B cell (primary cell): ENCODE results near the gene NBPF3. TPM values are rescaled to one million over a fixed set of nuclear protein-coding genes. Genes with fewer than 3 reads are reported as not detected.

Source experiments
- ATAC-seq: fragments of 200-7000 bp; cut with Tn5 transposase; one replicate; pipeline ENCODE4 v1.10.0; 2021; ENCODE audit warnings: low read depth, mild to moderate bottlenecking, moderate number of reproducible peaks, moderate library complexity
- CTCF ChIA-PET: fragments of 350-600 bp; sonication (Branson Sonifier 250); formaldehyde crosslinking; loops from one replicate; lab custom pipeline; 2021; ENCODE audit warnings: antibody characterized with exemption, inconsistent platforms; lab: Charles Lee
- POLR2A ChIA-PET: fragments of 350-600 bp; sonication (Branson Sonifier 250); formaldehyde crosslinking; loops from one replicate; lab custom pipeline; 2021; ENCODE audit warnings: antibody characterized with exemption; lab: Charles Lee
- DNase-seq: peaks from one replicate; pipeline ENCODE4 v3.0.0; 2013
- H2AFZ ChIP-seq: 2 replicates; pipeline ENCODE4 v1.6.1; 2012; ENCODE audit warnings: mild to moderate bottlenecking, low read depth, low read length; ENCODE audit not compliant: insufficient read depth, poor library complexity, severe bottlenecking
- H3K27ac ChIP-seq, 2 donors: 1 replicate in 1 of 2; 2 replicates in 1 of 2; pipeline ENCODE4 v1.5.1; 2012 to 2013; ENCODE audit warnings: low read length in 2 of 2, mild to moderate bottlenecking in 2 of 2, moderate library complexity in 1 of 2
- H3K27me3 ChIP-seq, 4 experiments: fragments of 200-600 bp in 1 of 4; sonication (generic) in 1 of 4; replicated peaks in 1 of 4; 1 replicate in 2 of 4; 2 replicates in 2 of 4; pipeline versions ENCODE4 v1.6.1 to v1.7.0; 2013 to 2016; ENCODE audit warnings: low read length in 3 of 4, mild to moderate bottlenecking in 2 of 4, mixed read lengths in 1 of 4, moderate library complexity in 1 of 4; ENCODE audit not compliant: insufficient read depth in 4 of 4, control insufficient read depth in 3 of 4; ENCODE audit errors: control extremely low read depth in 1 of 4
- H3K36me3 ChIP-seq, 2 experiments: replicated peaks in 1 of 2; 1 replicate in 1 of 2; 2 replicates in 1 of 2; pipeline versions ENCODE4 v1.6.1 to v1.7.1; 2013; ENCODE audit warnings: low read length in 1 of 2; ENCODE audit not compliant: insufficient read depth in 2 of 2, control insufficient read depth in 1 of 2; ENCODE audit errors: control extremely low read depth in 1 of 2, extremely low read depth in 1 of 2
- H3K4me1 ChIP-seq, 2 donors: fragments of 200-600 bp in 1 of 2; sonication (generic) in 1 of 2; 1 replicate in 1 of 2; 2 replicates in 1 of 2; pipeline versions ENCODE4 v1.5.1 to v1.6.1; 2013 to 2017; ENCODE audit warnings: low read length in 2 of 2; ENCODE audit not compliant: control insufficient read depth in 2 of 2, insufficient read depth in 2 of 2
- H3K4me2 ChIP-seq: replicated peaks from 2 replicates; pipeline ENCODE3; 2012; ENCODE audit warnings: mild to moderate bottlenecking, low read depth, low read length; ENCODE audit not compliant: poor library complexity, severe bottlenecking
- H3K4me3 ChIP-seq, 5 experiments: fragments of 200-600 bp in 1 of 5; sonication (generic) in 1 of 5; 1 replicate in 3 of 5; 2 replicates in 2 of 5; pipeline versions ENCODE4 v1.5.1 to v1.7.0; 2011 to 2016; ENCODE audit warnings: low read length in 4 of 5, mild to moderate bottlenecking in 4 of 5, low read depth in 2 of 5, control low read depth in 1 of 5, moderate library complexity in 1 of 5; ENCODE audit not compliant: insufficient read depth in 1 of 5; ENCODE audit errors: control extremely low read depth in 1 of 5, extremely low read depth in 1 of 5
- H3K79me2 ChIP-seq: fragments of 200-600 bp; sonication (generic); one replicate; pipeline ENCODE4 v1.6.0; 2016; ENCODE audit warnings: low read length; ENCODE audit not compliant: control insufficient read depth, insufficient read depth
- H3K9ac ChIP-seq: fragments of 200-600 bp; sonication (generic); 2 replicates; pipeline ENCODE4 v1.6.1; 2017; ENCODE audit warnings: mild to moderate bottlenecking, low read length, moderate library complexity
- H3K9me3 ChIP-seq, 3 donors: one replicate each; pipeline versions ENCODE4 v1.6.1 to v1.7.1; 2013; ENCODE audit warnings: low read length in 2 of 3; ENCODE audit not compliant: control insufficient read depth in 2 of 3, insufficient read depth in 1 of 3; ENCODE audit errors: control extremely low read depth in 1 of 3
- H4K20me1 ChIP-seq: 2 replicates; pipeline ENCODE4 v1.6.0; 2012; ENCODE audit warnings: mild to moderate bottlenecking, low read length; ENCODE audit not compliant: insufficient read depth, control insufficient read depth, poor library complexity, severe bottlenecking
- H3K27ac Mint-ChIP-seq: one replicate; pipeline ENCODE4 v1.8.0; 2021; ENCODE audit warnings: mixed read lengths
- H3K27me3 Mint-ChIP-seq: one replicate; pipeline ENCODE4 v1.8.0; 2021; ENCODE audit warnings: mixed read lengths
- H3K4me1 Mint-ChIP-seq: one replicate; pipeline ENCODE4 v1.8.0; 2021; ENCODE audit warnings: mixed read lengths
- H3K4me3 Mint-ChIP-seq: one replicate; pipeline ENCODE4 v1.8.0; 2021; ENCODE audit warnings: mixed read lengths
- H3K9me3 Mint-ChIP-seq: one replicate; pipeline ENCODE4 v1.8.0; 2022; ENCODE audit warnings: mixed read lengths; ENCODE audit not compliant: insufficient read depth
- CTCF ChIP-seq: fragments of 200-600 bp; IDR thresholded peaks from one replicate; pipeline ENCODE4 v1.8.0; 2022; ENCODE audit warnings: antibody characterized with exemption, mild to moderate bottlenecking
- EZH2 ChIP-seq: IDR thresholded peaks from 2 replicates; pipeline ENCODE4 v1.6.1; 2012; ENCODE audit warnings: borderline replicate concordance, low read depth, mild to moderate bottlenecking, moderate library complexity, low read length; ENCODE audit not compliant: insufficient read depth, poor library complexity, severe bottlenecking
- WGBS: methylation state at CpG from one replicate; pipeline ENCODE4 v1.1.5; 2013; ENCODE audit warnings: missing lambda C conversion rate; ENCODE audit not compliant: insufficient coverage; 5-methylcytosine and 5-hydroxymethylcytosine counted together
- intact Hi-C: fragments of 100-400 bp; cut with micrococcal nuclease; formaldehyde crosslinking; loops from one replicate; pipeline ENCODE4 v1.10.0; 2022
- polyA plus RNA-seq: library from polyadenylated mRNA; depleted of rRNA; stranded (reverse); fragments of >200 nt; gene quantifications from 2 replicates; pipeline ENCODE4 v1.2.3, GENCODE V29; 2012
- total RNA-seq, 2 donors: library from RNA; stranded (reverse); fragments of 120-200 nt in 1 of 2; gene quantifications; 1 replicate in 1 of 2; 2 replicates in 1 of 2; pipeline versions ENCODE4 v1.2.3 to v1.2.4, GENCODE V29; 2013 to 2022

NBPF3 gene
- total and polyA plus RNA-seq, 2 donors (not counting 1 experiment from before 2014, with no cell fraction given), result 2.0 to 4.2 TPM

- TF ChIP-seq CTCF (no peak), EZH2 (no peak)
- peaks cover 26% of the 10 kb centered on the region for H3K4me1 Mint-ChIP-seq
- Histone ChIP-seq H4K20me1 (no peaks in the 10 kb centered on the region), H3K4me3 (peak within 1 kb of the TSS; percentile 13 to 67 (median 47)), H3K79me2 (no peaks in the 10 kb centered on the region), H3K9ac (peak within 1 kb of the TSS; percentile 51), H3K9me3 (peaks cover 0 to 19% (median 0%) of the 10 kb centered on the region in 3 donors), H3K27ac (no peak within 1 kb of the TSS), H3K4me2 (peak within 1 kb of the TSS; percentile 86), H3K27me3 (peaks cover 0 to 39% (median 9%) of the 10 kb centered on the region in 4 experiments), H2AFZ (peak within 1 kb of the TSS; percentile 85), H3K36me3 (no peaks in the 10 kb centered on the region), H3K4me1 (peaks cover 30 to 40% of the 10 kb centered on the region in 2 donors)
- DNase-seq (peak; percentile 50), ATAC-seq (no peak)
- 7% methylated on average over 67 of the region's 67 CpGs for WGBS
- ChIA-PET CTCF (interaction anchor here (1.0 to 12.1 kb wide), 9 partner anchors 10 to 456 kb away, joined by 3 to 186 read pairs (median 4); no protein-coding TSS in a partner anchor), POLR2A (no interaction called here)
- H3K4me3 Mint-ChIP-seq, result peak within 1 kb of the TSS; percentile 82
- peaks cover 29% of the 10 kb centered on the region for H3K27me3 Mint-ChIP-seq
- H3K9me3 Mint-ChIP-seq, result no peaks in the 10 kb centered on the region
- intact Hi-C loops, result loop anchor here (1.0 to 10.0 kb wide), 6 partner anchors 9 to 515 kb away; no protein-coding TSS in a partner anchor
- peak within 1 kb of the TSS; percentile 22 for H3K27ac Mint-ChIP-seq
These were observed 69.6 kb downstream of the NBPF3 start, which contains the start of gene ALPL for GRCh38 chr1:21509351-21510112. Gene ALPL (plus strand): TSS chr1:21509423. CDS start chr1:21554082, 44,659 bp downstream.

- peak overlapping the region in 1 of 5 experiments; percentile 67 for H3K4me3 ChIP-seq
- peaks cover 30% of the 10 kb centered on the region for H3K4me1 Mint-ChIP-seq
- 73% methylated on average over 9 of the region's 12 CpGs for WGBS
- DNase-seq, result no peak
- no peaks in the 10 kb centered on the region for H3K36me3 ChIP-seq
- peak overlapping the region; percentile 65 for H2AFZ ChIP-seq
- H3K27ac Mint-ChIP-seq, result peak overlapping the region; percentile 22
- H3K27me3 ChIP-seq, result peaks cover 0 to 39% (median 9%) of the 10 kb centered on the region in 4 experiments
- peaks cover 34 to 46% of the 10 kb centered on the region in 2 donors for H3K4me1 ChIP-seq
- TF ChIP-seq CTCF (no peak), EZH2 (no peak)
- H4K20me1 ChIP-seq, result no peaks in the 10 kb centered on the region
- H3K9me3 Mint-ChIP-seq, result no peaks in the 10 kb centered on the region
- H3K9ac ChIP-seq, result no peak overlapping the region
- H3K4me3 Mint-ChIP-seq, result peak overlapping the region; percentile 78
- H3K79me2 ChIP-seq, result no peaks in the 10 kb centered on the region
- peaks cover 27% of the 10 kb centered on the region for H3K27me3 Mint-ChIP-seq
- H3K4me2 ChIP-seq, result peak overlapping the region; percentile 86
- ChIA-PET CTCF (interaction anchor here (1.2 to 12.1 kb wide), 5 partner anchors 9 to 452 kb away, joined by 3 to 186 read pairs (median 5); no protein-coding TSS in a partner anchor), POLR2A (no interaction called here)
- H3K9me3 ChIP-seq, result peaks cover 0 to 19% (median 0%) of the 10 kb centered on the region in 3 donors
- intact Hi-C loops, result loop anchor here (10.0 kb wide), 1 partner anchor 515 kb away; no protein-coding TSS in a partner anchor
- H3K27ac ChIP-seq, result no peak overlapping the region
- no peak for ATAC-seq
These were observed 70.2 kb downstream of the NBPF3 start for GRCh38 chr1:21510113-21510493.
